Suppressor macrophage treated with lipopolysaccharide for 4 hours (primary cell): ENCODE data around the gene SRI.

Experiments used
- DNase-seq: peaks from one replicate; pipeline ENCODE4 v3.0.0-alpha.2; 2020

SRI gene

DNA sequence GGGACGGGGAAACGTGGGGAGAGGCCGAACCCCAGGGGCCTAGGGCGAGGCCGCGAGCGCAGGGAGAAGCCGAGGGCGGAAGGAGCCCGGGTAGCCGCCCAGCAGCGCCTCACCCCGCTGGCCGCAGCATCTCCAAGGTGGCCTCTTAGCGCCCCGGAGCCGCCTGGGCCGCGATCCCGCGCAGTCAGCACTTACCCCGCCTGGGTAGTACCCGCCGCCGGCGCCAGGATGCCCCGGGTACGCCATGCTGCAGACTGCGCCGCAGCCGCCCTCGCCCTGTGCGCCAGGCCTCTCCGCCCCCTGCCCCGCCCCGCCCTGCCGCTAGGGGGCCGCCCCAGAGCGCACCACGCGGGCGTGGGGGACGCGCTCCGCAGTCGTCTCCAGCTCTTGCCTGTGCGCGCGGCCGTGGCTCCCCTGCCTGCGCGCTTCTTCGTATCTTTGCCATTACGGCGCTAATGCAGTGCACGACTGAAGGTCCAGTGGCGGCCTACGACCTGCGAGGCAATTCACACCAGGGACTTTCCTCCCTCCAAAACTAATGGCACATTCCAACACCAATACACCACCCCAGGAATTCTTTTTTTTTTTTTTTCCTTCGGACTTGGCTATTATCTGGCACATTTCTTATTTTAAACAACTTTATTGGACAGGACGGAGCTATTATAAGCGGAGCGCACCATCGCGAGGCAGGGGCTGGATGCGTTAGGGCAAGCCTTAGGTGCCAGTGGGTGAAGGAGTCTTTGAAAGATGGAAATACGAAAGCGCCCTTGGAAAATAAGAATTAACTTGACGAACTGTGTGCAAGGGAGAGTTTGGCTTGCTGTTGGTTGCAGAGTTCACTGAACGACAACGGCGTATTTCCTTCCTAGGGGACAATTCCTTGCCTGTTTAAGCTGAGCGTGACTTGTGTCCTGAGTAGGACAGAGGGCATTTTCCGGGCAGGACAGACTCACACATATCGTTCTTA is at the start of gene SRI:
TSS of gene SRI (minus strand) at position 258 of the 967 bp plus-strand sequence. CDS start at position 246, 12 bp downstream.
- DNase-seq: peak; percentile 95

GRCh38 chr7:88269586-88269985 is 49.7 kb upstream of the SRI start:
- DNase-seq: peak; percentile 57

GRCh38 chr7:88268858-88269257 is 49.0 kb upstream of the SRI start:
- DNase-seq: peak; percentile 84

DNA sequence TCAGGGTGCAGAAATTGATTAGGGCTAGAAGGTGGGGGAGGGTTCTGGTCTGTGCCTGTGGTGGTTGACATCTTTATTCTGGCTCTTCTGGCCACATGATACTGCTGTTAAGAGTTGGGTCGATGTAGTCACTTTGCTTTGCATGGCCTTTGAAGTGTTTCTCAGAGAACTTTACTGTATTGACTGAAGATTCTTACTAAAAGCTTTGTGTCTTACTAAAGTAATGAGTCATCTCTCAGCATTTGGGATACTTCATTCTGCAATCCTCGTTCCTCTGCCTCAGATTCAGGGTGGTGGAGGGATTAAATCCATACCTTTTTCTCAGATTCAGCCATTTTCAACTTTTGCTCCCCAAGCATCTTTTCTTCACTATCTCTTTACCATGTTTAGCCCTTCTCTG is 48.2 kb upstream of the SRI start:
- DNase-seq: peak; percentile 46

DNA sequence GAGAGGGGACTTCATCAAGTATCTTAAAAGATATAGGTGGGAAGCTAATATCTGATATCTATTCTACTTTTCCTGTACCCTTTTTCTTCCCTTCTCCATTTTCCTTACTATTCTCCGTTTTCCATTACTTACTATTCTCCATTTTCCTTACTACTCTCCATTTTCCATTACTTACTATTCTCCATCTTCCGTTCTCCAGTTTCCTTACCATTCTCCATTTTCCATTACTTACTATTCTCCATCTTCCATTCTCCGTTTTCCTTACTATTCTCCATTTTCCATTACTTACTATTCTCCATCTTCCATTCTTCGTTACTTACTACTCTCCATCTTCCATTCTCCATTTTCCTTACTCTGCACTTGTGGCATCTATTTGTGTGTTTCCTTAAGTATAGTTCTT is 47.6 kb upstream of the SRI start:
- no peak for DNase-seq

GRCh38 chr7:88264987-88265386 is 45.1 kb upstream of the SRI start:
- peak; percentile 66 for DNase-seq

DNA sequence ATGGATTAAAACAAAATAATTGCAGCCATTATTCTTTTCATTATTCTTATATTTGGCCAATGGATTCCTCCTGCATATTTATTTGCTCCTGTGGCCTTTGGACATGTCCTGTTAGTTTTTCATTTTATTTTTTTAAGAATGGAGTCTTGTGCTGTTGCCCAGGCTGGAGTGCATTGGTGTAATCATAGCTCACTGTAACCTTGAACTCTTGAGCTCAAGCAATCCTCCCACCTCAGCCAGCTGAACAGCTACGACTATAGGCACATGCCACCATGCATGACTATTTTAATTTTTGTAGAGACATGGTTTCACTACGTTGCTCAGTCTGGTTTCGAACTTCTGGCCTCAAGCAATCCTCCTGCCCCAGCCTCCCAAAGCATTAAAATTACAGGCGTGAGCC is 42.7 kb upstream of the SRI start:
- no peak for DNase-seq

DNA sequence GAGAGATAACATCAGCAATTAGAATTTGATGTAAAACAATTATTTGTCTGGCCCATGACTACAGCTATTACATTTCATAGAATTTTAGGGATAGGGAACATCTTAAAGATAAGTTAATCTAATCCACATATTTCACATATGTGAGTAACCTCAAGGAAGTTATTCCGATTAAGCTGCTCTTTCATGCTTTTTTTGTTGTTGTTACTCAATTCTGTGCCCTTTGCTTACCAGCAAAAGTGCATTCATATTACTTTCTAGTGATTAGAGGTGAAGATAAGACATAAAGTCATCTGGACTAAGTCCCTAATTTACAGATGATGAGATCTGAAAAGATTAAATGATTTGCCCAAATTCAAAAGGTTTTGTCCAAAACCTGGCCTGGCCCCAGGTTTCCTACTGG is 40.9 kb upstream of the SRI start:
- DNase-seq: no peak

- DNase-seq: peak; percentile 22
Observed at GRCh38 chr7:88259656-88260380, 40.0 kb upstream of the SRI start.

DNA sequence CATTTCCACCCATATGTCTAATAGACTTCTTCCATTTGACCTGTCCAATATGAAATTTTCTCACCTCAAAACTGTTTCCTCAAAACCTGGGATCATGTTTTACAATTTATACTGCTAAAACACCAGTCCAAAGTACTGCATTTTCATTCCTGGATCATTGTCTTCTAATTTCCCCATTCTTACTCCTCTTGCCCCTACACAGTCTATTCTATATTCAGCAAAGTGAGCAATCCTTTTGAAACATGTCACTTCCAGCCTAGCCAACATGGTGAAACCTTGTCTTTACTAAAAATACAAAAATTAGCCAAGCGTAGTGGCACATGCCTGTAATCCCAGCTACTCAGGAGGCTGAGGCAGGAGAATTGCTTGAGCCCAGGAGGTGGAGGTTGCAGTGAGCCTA is 38.5 kb upstream of the SRI start:
- peak; percentile 20 for DNase-seq

GRCh38 chr7:88256906-88257305 is 37.1 kb upstream of the SRI start:
- DNase-seq: no peak

- DNase-seq: no peak
Observed at GRCh38 chr7:88254721-88255424, 35.0 kb upstream of the SRI start.

- no peak for DNase-seq
Observed at GRCh38 chr7:88253640-88254039, 33.8 kb upstream of the SRI start.

DNA sequence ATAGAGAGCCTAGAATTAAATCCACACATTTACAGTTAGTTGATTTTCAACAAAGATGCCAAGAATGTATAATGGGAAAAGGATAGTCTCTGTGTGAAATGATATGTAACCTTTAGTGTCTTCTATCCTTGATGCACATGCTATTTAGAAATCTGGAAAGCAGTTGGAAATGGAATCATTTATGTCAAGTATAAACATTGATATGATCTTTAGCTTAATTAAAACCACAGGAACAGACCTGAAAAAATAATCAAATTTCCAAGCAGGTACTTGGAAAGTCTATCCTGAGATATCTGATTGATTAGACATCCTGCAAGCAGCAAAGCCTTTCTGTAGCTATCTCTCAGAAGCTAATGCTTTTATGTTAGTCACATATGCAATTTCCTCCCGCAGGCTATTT is 24.4 kb upstream of the SRI start:
- no peak for DNase-seq

DNA sequence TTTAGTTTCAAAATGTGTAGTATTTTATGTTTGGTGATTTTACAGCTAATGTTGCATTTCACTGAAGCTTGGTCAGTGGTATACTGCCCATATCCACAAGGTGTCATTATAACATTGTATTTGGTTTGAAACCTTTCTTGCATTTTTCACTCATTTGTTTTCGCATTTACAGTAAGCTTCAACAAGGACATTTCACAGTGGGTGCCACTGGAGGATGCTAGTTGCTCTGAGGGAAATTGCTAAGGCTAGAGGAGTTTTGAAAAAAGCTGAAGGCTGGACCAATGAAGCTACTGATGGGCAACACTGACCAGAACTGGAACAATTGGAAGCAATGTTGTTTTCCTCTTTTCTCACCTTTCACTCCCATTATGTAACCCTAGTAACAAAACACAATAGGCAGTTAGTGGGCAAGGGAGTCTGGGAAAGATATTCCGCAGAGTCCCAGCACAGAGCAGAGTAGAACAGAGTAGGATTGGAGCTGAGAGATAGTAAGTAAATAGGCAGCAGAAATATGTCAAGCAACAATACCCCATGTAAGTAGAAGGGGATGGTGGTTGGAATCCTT is 23.6 kb upstream of the SRI start:
- DNase-seq: peak; percentile 65

DNA sequence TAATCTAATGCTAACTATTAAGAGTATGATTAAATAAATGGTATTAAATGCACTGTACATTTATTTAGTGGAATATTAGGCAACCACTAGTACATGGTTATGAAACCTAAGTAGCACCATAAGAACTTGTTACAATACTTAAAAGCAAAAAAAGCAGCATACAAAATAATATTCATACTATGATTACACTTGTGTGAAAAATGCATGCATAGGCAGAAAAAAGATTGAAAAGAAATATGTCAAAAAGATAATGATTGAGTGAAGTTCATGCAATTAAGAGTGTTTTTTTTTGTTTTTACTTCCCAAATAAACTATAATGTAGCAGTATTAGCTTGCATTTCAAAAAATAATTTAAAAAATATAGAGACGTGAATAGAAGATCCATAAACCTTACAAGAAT is 20.0 kb upstream of the SRI start:
- no peak for DNase-seq

- DNase-seq: no peak
Observed at GRCh38 chr7:88233828-88234227, 14.0 kb upstream of the SRI start.

DNA sequence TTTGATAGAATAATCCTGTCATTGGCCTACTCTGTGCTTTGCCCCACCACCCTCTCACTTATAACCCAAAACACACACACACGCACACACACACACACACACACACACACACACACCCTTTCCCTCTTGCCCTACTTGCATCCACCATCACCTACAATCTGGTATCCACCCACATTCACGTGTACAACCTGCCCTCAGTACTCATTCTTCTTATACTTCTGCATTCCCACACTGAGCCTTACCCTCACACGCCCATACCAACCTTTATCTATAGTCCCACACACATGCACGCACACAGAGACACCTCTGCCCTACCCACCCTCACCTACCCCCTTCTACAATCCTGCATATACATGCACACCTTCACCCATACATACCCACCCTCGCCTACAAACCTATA is 10.8 kb upstream of the SRI start:
- no peak for DNase-seq

DNA sequence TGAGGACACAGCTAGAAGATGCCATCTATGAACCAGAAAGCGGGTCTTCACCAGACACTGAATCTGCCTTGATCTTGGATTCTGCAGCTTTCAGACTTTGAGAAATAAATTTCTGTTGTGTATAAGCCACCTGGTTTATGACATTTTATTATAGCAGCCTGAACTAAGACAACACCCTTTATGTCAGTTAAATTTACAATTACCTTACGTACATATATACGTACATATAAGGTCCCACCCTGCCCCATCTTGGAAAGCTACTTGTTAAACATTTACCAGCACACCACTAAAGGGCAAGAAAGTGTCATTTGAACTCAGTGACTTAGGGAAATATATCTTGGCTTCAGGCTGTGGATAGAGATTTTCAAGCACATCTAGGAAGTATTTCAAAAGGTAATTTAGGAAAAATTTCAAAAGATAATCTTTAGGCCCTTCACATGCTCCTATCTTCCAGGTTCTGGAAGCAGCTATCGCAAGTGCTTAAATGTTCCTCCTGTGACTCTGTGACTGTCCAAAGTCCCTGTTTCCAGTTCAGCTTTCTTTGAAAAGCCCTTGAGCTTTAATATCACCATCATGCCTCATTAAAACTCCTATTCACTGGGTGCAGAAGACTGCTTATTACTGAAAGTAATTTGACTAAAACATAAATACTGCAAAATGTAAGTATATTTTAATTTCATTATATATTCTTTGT is 9.6 kb upstream of the SRI start:
- DNase-seq: no peak

DNA sequence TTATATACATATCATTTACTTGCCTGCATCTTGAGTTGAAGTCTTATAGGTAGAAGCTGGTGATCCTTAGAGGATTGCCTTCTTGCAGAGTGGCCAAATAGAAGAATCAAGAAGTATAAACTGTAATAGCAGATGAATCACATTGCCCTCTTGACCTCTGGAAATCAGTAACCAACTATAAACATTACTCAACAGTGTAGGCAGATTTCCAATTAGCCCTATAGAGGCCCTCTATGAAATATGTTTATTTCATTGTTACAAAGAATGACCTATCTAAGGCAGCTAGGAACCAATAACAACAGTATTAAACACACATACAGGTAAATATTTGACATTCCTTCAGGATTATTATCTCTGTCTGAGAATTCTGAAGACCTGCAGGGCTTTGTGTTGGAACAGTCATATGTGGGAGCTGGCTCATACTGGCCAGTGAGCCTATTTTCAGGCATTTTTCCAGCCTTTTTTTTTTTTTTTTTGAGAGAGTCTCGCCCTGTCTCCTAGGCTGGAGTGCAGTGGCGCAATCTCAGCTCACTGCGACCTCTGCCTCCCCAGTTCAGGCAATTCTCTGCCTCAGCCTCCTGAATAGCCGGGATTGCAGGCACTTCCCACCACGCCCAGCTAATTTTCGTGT is 7.2 kb upstream of the SRI start:
- DNase-seq: peak; percentile 56

GRCh38 chr7:88226201-88226600 is 6.4 kb upstream of the SRI start:
- DNase-seq: no peak
